Activated CD4-positive, CD25-positive, alpha-beta regulatory T cell treated with anti-CD3 and anti-CD28 coated beads, Interleukin-2, amount 50 U/mL, for 16 hours (primary cell): ENCODE results near the gene DEDD.
A peak's percentile ranks its signal among the peaks of the same experiment; 100 is the strongest.

Experiments
- DNase-seq: peaks from one replicate; pipeline ENCODE4 v3.0.0-alpha.2; 2020; ENCODE audit warnings: low read depth, low spot score

DEDD gene

DNA sequence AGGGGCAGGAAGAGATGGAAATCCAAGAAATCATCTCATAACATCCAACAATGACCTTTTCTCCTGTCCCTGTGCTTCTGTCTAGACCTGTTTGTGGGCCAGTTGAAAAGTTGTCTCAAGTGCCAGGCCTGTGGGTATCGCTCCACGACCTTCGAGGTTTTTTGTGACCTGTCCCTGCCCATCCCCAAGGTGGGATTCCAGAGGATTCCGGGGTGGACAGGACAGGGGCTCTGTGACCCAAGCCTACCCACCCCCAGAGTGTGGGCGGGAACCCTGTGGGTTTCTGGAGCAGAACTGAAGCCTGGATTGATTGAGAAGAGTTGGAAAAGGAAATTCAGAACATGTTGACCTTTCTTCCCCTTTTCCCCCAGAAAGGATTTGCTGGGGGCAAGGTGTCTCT is 31.3 kb upstream of the DEDD start:
- no peak for DNase-seq

GRCh38 chr1:161162806-161163205 is 30.3 kb upstream of the DEDD start:
- DNase-seq = no peak

DNA sequence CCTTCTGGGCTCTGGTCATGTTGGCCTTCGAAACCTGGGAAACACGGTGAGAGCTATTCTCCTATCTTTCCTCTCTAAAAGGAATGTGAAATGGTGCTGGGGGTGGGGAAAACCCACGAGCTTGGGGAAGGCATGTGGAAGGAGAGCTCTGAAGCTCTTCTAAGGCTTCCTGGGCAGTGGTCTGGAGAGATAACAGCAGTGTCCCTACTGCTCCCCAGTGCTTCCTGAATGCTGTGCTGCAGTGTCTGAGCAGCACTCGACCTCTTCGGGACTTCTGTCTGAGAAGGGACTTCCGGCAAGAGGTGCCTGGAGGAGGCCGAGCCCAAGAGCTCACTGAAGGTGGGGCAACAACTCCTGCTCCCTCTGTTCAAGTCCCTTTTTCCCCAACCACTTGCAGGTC is 29.6 kb upstream of the DEDD start:
- DNase-seq = no peak

- DNase-seq = no peak
These were observed 29.2 kb upstream of the DEDD start for GRCh38 chr1:161161652-161162051.

GRCh38 chr1:161160671-161161145 is 28.2 kb upstream of the DEDD start:
- no peak for DNase-seq

DNA sequence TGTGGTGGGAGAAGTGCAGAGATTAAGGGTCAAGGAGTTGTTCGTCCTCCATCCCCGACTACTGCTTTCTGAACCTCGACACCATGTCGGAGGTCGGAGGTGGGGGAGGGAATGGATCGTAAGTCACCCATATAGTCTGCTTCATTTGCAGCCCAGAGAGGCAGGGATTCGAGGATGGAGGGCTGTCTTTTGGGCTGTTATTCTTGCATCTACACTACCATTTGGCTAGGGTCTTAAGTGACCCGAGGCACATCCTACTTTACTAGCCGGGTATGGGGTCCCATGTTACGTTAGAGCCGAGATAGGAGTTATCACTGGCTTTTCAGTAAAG is 27.4 kb upstream of the DEDD start:
- DNase-seq = no peak

GRCh38 chr1:161159087-161159912 is 26.8 kb upstream of the DEDD start, which contains the start of gene USP21:
Gene USP21, plus strand, starts transcription at chr1:161159500. Its CDS starts 1,141 bp downstream, at chr1:161160641.
- DNase-seq = peak; percentile 88

DNA sequence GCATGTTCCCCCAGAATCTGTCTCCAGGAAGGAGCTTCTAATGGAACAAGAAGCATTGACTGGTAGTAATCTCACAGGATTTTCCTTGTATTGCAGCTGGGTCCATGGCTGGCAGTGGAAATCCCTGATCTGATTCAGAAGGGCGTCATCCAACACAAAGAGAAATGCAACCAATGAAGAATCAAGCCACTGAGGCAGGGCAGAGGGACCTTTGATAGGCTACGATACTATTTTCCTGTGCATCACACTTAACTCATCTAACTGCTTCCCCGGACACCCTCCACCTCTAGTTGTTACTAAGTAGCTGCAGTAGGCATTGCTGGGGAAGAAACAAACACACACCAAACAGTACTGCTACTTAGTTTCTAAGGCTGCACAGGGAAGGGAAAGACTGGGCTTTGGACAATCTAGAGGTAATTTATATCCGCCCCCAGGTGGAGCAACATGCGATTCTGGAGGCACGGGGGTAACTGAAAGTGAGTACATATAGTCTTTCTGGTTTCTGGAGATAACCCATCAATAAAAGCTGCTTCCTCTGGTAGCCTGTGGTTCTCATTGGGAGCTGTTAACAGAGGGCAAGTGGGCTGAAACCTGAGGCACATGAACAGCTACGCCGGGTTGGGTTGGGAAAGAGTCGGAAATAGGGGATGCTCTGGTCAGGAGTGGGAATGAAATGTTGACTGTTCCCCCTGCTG is 26.0 kb upstream of the DEDD start:
- no peak for DNase-seq

GRCh38 chr1:161157867-161158266 is 25.4 kb upstream of the DEDD start:
- no peak for DNase-seq

DNA sequence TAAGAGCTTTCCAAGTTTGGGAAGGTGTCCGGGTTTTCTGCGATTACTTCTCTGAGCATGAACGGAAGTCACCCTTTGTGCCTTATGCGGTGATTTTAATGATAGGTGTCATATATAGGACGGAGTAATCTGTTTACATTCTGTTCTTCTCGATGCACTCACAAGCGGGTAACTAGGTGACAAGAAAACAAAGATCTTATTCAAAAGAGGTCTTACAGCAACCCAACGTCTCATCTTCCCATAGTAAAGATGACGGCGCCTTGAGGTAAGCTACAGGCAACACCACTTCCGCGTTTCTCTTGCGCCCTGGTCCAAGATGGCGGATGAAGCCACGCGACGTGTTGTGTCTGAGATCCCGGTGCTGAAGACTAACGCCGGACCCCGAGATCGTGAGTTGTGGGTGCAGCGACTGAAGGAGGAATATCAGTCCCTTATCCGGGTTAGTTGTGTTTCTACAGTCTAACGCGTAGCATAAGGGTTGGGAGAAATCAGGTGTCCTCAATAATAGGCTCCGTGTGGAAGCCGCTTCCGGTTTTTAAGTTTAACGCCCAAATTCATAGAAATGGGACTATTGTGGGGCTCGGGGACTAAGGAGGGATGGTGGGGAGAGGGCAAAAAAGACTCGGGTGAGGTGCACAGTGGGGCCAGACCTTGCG is 21.3 kb upstream of the DEDD start, which contains the start of gene UFC1:
TSS of gene UFC1 (plus strand) at position 297 of the 656 bp plus-strand sequence. CDS start at position 317, 20 bp downstream.
- DNase-seq = peak; percentile 63

GRCh38 chr1:161153176-161153575 is 20.7 kb upstream of the DEDD start:
- DNase-seq = no peak

DNA sequence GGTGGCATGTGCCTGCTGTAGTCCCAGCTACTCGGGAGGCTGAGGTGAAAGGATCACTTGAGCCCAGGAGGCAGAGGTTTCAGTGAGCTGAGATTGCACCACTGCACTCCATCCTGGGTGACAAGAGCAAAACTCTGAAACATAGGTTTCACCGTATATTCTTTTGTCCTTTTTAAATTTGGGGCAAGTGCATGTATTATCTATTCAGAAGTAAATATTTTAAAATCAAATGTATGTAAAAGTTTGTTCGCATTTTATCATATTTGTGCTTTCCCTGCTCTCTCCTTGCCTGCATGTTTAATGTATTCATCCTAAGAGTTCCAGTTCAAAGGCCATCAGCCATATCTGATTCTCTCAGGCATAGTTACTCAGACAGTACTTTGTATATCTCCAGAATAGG is 13.4 kb upstream of the DEDD start:
- DNase-seq = no peak

GRCh38 chr1:161140755-161141400 is 8.4 kb upstream of the DEDD start:
- DNase-seq = no peak

GRCh38 chr1:161139766-161140165 is 7.3 kb upstream of the DEDD start:
- DNase-seq = no peak

GRCh38 chr1:161138431-161138830 is 6.0 kb upstream of the DEDD start:
- DNase-seq = no peak

GRCh38 chr1:161137881-161138280 is 5.4 kb upstream of the DEDD start:
- DNase-seq = no peak

- DNase-seq = no peak
These were observed 813 bp upstream of the DEDD start for GRCh38 chr1:161133220-161133740.

DNA sequence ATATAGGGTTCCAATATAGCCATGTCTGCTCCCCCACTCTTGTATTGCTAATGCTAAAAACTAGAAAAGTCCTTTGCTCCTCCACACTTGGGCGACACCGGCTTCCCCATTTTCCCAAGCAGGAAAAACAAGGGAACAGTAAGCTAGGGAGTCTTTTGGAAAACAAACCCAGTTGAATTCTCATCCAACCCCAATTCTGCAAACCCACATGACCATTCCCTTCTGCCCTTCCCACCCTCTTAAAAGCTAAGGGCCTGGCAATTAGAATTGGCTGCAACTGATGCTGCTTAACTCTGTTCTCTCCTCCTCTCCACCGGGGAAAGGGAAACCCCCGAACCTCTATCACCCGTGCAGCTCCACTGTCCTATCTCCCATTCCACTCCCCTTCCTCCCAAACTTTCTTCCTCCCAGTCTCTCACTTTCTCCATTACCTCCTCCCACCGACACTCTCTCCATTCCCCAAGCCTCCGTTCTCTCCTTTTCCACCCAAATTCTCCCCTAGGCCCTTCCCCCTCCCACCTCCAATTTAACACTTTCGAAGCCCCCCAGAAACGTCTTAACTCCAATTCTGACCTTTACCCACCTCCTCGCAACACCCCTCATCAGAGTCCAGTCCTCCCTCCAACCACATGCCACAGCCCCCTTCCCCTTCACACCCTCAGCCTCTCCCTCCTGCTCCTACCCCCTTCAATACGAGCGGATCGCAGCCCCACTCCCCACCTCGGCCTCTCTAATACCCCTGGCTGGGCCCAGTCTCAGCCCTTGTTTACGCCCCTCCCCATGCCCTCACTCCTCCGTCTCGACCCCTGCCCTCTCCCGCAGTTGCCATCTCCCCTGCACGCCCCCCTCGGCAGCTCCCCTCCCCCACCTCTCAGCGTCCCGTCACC is 701 bp downstream of the DEDD start:
- no peak for DNase-seq

DNA sequence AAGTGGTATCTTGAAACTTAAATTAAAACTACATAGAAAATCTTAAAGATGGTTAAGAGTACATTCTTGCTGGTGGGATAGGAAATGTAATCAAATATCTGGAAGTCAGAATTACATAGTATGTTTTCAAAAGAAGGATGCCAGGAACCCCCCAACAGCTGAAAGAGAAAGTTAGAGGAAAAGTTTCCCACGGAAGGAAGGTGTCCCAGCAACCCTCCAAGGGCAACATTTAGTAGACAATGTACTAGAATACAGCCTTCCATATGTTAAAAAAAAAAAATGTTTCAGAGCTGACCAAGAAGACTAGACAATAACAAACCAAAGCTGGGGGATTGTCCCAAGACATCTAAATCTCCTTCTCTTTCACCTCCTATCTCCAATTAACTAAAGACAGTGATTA is 2.2 kb downstream of the DEDD start:
- DNase-seq = no peak

DNA sequence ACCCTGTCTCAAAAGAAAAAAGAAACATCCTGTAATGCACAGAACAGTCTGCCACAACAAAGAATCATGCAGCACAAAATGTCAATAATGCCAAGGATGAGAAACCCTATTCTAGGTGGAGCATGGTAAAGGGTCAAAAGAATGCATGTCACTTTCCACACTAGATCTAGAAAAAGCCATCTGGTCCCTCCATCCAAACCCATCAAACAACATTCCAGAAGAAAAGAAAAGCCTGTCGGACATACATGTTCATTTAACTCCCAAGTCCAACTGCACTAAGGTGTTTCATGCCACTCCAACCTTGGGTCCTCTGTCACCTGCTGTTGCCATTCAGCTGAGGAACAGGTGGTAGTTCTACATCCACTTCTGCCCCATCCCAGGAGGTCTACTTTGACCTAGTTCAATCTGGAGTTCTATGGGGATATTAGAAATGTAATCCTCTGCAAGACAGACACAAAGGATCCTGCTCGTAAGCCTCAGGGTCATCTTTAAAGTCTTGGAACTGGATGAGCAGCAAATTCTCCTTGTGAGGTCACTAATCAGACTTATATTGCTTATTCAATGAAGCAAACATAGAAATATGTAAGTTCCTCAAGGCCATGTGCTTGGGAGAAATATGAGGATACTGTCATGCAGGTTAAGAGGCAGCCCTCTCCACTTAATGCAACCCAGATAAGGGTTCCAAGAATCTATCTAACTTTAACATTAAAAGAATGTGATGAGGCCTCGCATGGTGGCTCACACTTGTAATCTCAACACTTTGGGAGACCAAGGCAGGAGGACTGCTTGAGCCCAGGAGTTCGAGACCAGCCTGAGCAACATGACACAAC is 3.7 kb downstream of the DEDD start:
- DNase-seq = no peak
